Esophagus (tissue), 2 donors: ENCODE data around the gene AMOT. TPM values are rescaled to one million over a fixed set of nuclear protein-coding genes. Genes with fewer than 3 reads are reported as not detected.

ENCODE experiments used
- H3K27ac ChIP-seq, 2 donors: one replicate each; pipeline ENCODE4 v1.5.1; 2013; ENCODE audit warnings: low read depth in 2 of 2, mild to moderate bottlenecking in 2 of 2, inconsistent platforms in 1 of 2, low read length in 1 of 2, moderate library complexity in 1 of 2
- H3K27me3 ChIP-seq, 2 donors: one replicate each; pipeline ENCODE4 v1.6.1; 2013; ENCODE audit warnings: low read length in 2 of 2, control low read depth in 1 of 2, mild to moderate bottlenecking in 1 of 2; ENCODE audit not compliant: insufficient read depth in 2 of 2, control insufficient read depth in 1 of 2
- H3K36me3 ChIP-seq, 2 donors: one replicate each; pipeline ENCODE4 v1.6.1; 2013; ENCODE audit warnings: low read length in 1 of 2; ENCODE audit not compliant: control insufficient read depth in 2 of 2, insufficient read depth in 2 of 2
- H3K4me1 ChIP-seq, 2 donors: one replicate each; pipeline ENCODE4 v1.6.1; 2013; ENCODE audit warnings: low read length in 1 of 2; ENCODE audit not compliant: control insufficient read depth in 2 of 2, insufficient read depth in 2 of 2
- H3K4me3 ChIP-seq, 2 donors: one replicate each; pipeline ENCODE4 v1.5.1; 2013; ENCODE audit warnings: low read length in 2 of 2, mild to moderate bottlenecking in 2 of 2, low read depth in 1 of 2, moderate library complexity in 1 of 2
- H3K9me3 ChIP-seq, 2 donors: one replicate each; pipeline ENCODE4 v1.6.1; 2013; ENCODE audit warnings: mild to moderate bottlenecking in 2 of 2, low read depth in 1 of 2, low read length in 1 of 2, moderate library complexity in 1 of 2; ENCODE audit not compliant: control insufficient read depth in 2 of 2, insufficient read depth in 1 of 2
- WGBS, 2 donors: extraction: QIAGEN DNeasy Blood & Tissue Kit; methylation state at CpG; one replicate each; pipeline ENCODE4 v1.1.7; 2013; 5-methylcytosine and 5-hydroxymethylcytosine counted together
- polyA plus RNA-seq, 2 donors: library from polyadenylated mRNA; stranded (reverse); fragments of 200-250 nt; gene quantifications; one replicate each; pipeline ENCODE4 v1.2.3, GENCODE V29; 2013
- donor health status: healthy with polysubstance abuse.
- donor health status: Bipolar disorder and iron deficiency.

Gene AMOT
- polyA plus RNA-seq, 2 donors: 0.77 to 0.89 TPM

DNA sequence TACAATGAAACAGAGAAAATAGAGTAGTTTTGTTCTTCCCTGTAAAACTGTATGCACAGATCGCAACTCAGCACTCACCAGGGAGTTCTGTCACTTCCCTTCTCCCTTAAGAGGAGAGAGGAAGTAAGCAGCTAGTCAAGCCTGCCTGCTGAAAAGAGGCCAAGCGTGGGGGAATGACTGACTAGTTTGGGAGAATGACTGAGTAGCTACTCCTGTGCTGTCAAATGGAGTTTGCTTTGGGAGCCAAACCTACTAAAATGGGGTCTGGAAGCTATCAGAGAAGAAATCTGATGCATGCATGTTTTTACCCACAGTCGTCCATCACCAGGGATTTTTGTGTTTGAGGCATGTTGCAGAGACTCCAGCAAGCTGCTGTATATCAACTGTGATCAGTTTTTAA lies 106.3 kb downstream of the AMOT start:
- Histone ChIP-seq H3K27me3 (peaks cover 0 to 6% of the 10 kb centered on the region in 2 donors), H3K27ac (no peak overlapping the region), H3K9me3 (no peaks in the 10 kb centered on the region), H3K4me3 (no peak overlapping the region), H3K4me1 (no peaks in the 10 kb centered on the region), H3K36me3 (no peaks in the 10 kb centered on the region)
- WGBS, 2 donors: 28 to 34% methylated on average over 3 of the region's 3 CpGs

GRCh38 chrX:112731793-112732192 lies 108.8 kb downstream of the AMOT start:
- Histone ChIP-seq H3K4me3 (no peak overlapping the region), H3K36me3 (no peaks in the 10 kb centered on the region), H3K27ac (no peak overlapping the region), H3K4me1 (no peaks in the 10 kb centered on the region), H3K27me3 (peaks cover 0 to 8% of the 10 kb centered on the region in 2 donors), H3K9me3 (no peaks in the 10 kb centered on the region)
- 53 to 70% methylated on average over 3 of the region's 3 CpGs for WGBS, 2 donors

Other genes starting within 250 kb of the AMOT start
- under 1 TPM; 0.07 to 0.18 TPM for gene LHFPL1, start 160.9 kb downstream of the AMOT start, polyA plus RNA-seq